Caco-2 (cell line): Measurements from ENCODE around the gene C6orf120. TPM values are rescaled to one million over a fixed set of nuclear protein-coding genes. Genes with fewer than 3 reads are reported as not detected.

Experiments
- BruUV-seq: library from RNA; stranded (reverse); fragments of 400-500 nt; replicated peaks from 2 replicates; lab custom pipeline; 2021; lab: Mats Ljungman, UMichigan
- CTCF ChIA-PET: fragments of 300-600 bp; sonication (Branson Sonifier 250); formaldehyde crosslinking; loops from one replicate; lab custom pipeline; 2022; ENCODE audit warnings: antibody characterized with exemption; lab: Charles Lee
- POLR2A ChIA-PET: fragments of 300-600 bp; sonication (Branson Sonifier 250); formaldehyde crosslinking; loops from one replicate; lab custom pipeline; 2022; ENCODE audit warnings: antibody characterized with exemption; lab: Charles Lee
- DNase-seq, 2 experiments: peaks; one replicate each; pipeline versions ENCODE4 v3.0.0 to v3.0.0-alpha.2; 2020 to 2022
- H3K27me3 ChIP-seq: replicated peaks from 2 replicates; pipeline ENCODE4 v1.6.0; 2011; ENCODE audit warnings: low read length; ENCODE audit not compliant: control insufficient read depth, insufficient read depth
- H3K36me3 ChIP-seq: 2 replicates; pipeline ENCODE4 v1.5.1; 2011; ENCODE audit warnings: low read length; ENCODE audit not compliant: control insufficient read depth, insufficient read depth
- H3K4me1 ChIP-seq: fragments of 250-450 bp; sonication (Bioruptor Pico); 2 replicates; pipeline ENCODE4 v1.5.1; 2020; ENCODE audit warnings: mild to moderate bottlenecking
- H3K4me3 ChIP-seq: 2 replicates; pipeline ENCODE4 v1.5.1; 2011; ENCODE audit warnings: low read depth, mild to moderate bottlenecking, control low read depth, low read length
- H3K9me3 ChIP-seq: fragments of 250-450 bp; sonication (Bioruptor Pico); 2 replicates; pipeline ENCODE4 v1.5.1; 2020; ENCODE audit warnings: mild to moderate bottlenecking, moderate library complexity
- H3K27ac Mint-ChIP-seq: one replicate; pipeline ENCODE4 v1.8.0; 2022; ENCODE audit warnings: mixed read lengths; ENCODE audit not compliant: unreplicated experiment
- H3K27me3 Mint-ChIP-seq: one replicate; pipeline ENCODE4 v1.8.0; 2022; ENCODE audit warnings: mixed read lengths; ENCODE audit not compliant: insufficient read depth, unreplicated experiment
- H3K36me3 Mint-ChIP-seq: one replicate; pipeline ENCODE4 v1.8.0; 2022; ENCODE audit warnings: mild to moderate bottlenecking, mixed read lengths; ENCODE audit not compliant: insufficient read depth, unreplicated experiment
- H3K4me1 Mint-ChIP-seq: one replicate; pipeline ENCODE4 v1.8.0; 2022; ENCODE audit warnings: low read depth, mixed read lengths; ENCODE audit not compliant: unreplicated experiment
- H3K4me3 Mint-ChIP-seq: one replicate; pipeline ENCODE4 v1.8.0; 2022; ENCODE audit warnings: mild to moderate bottlenecking, moderate library complexity, mixed read lengths; ENCODE audit not compliant: unreplicated experiment
- H3K9me3 Mint-ChIP-seq: one replicate; pipeline ENCODE4 v1.8.0; 2022; ENCODE audit warnings: mixed read lengths; ENCODE audit not compliant: unreplicated experiment
- intact Hi-C: fragments of 100-400 bp; cut with micrococcal nuclease; formaldehyde crosslinking; loops from one replicate; pipeline ENCODE4 v1.10.0; 2022; ENCODE audit not compliant: unreplicated experiment
- total RNA-seq: library from RNA; stranded (reverse); gene quantifications from 2 replicates; pipeline ENCODE4 v1.2.3, GENCODE V29; 2022
- TF ChIP-seq, protein P1 (sequence below), 2 experiments: fragments of 200-600 bp in 1 of 2; IDR thresholded peaks; 1 replicate in 1 of 2; 2 replicates in 1 of 2; pipeline versions ENCODE4 v1.5.1 to v1.8.0; 2011 to 2022; ENCODE audit warnings: antibody characterized with exemption in 1 of 2, control low read depth in 1 of 2, inconsistent platforms in 1 of 2, low read depth in 1 of 2, low read length in 1 of 2, mild to moderate bottlenecking in 1 of 2, moderate library complexity in 1 of 2; ENCODE audit not compliant: insufficient read depth in 1 of 2, severe bottlenecking in 1 of 2, unreplicated experiment in 1 of 2

Gene C6orf120
- total RNA-seq, 1 experiment from 2014 or later = 26.4 TPM

DNA sequence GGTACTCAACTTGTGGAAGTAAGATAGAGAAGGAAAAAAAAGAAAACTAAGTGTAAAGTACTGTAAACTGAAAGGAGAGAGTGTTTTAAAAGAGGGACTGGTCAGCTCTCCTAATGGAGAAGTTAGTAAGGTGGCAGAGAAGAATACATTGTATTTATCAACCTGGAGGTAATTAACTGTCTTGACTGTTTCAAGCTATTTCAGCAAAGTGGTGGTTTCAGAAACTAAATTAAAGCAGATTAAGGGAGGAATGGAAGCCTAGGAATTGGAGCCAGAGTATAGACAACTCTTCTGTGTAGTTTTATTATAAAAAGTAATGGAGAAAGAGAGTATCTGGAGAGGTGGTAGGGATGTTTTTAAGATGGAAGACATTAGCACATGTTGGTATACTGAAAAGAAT, 25.0 kb downstream of the C6orf120 start:
- peaks cover 10% of the 10 kb centered on the region for H3K4me1 ChIP-seq
- no peaks in the 10 kb centered on the region for H3K9me3 ChIP-seq
- POLR2A ChIA-PET = no interaction called here
- Mint-ChIP-seq H3K27ac (peak overlapping the region; percentile 83), H3K27me3 (no peaks in the 10 kb centered on the region), H3K36me3 (peaks cover 18% of the 10 kb centered on the region), H3K4me3 (no peak overlapping the region), H3K9me3 (no peaks in the 10 kb centered on the region), H3K4me1 (peaks cover 15% of the 10 kb centered on the region)
- TF ChIP-seq, protein P1, sequence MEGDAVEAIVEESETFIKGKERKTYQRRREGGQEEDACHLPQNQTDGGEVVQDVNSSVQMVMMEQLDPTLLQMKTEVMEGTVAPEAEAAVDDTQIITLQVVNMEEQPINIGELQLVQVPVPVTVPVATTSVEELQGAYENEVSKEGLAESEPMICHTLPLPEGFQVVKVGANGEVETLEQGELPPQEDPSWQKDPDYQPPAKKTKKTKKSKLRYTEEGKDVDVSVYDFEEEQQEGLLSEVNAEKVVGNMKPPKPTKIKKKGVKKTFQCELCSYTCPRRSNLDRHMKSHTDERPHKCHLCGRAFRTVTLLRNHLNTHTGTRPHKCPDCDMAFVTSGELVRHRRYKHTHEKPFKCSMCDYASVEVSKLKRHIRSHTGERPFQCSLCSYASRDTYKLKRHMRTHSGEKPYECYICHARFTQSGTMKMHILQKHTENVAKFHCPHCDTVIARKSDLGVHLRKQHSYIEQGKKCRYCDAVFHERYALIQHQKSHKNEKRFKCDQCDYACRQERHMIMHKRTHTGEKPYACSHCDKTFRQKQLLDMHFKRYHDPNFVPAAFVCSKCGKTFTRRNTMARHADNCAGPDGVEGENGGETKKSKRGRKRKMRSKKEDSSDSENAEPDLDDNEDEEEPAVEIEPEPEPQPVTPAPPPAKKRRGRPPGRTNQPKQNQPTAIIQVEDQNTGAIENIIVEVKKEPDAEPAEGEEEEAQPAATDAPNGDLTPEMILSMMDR (IDR thresholded peaks at IDR 0.05; ENCODE audit: insufficient read depth in 1 of 2, low read depth in 1 of 2, low read length in 1 of 2, severe bottlenecking in 1 of 2, unreplicated experiment in 1 of 2) = no peak
- intact Hi-C loops = no loop called here
- no peak for DNase-seq
- H3K36me3 ChIP-seq = no peaks in the 10 kb centered on the region
- H3K4me3 ChIP-seq = no peak overlapping the region
- no peaks in the 10 kb centered on the region for H3K27me3 ChIP-seq
- no TSS peak for BruUV-seq
- CTCF ChIA-PET = no interaction called here

DNA sequence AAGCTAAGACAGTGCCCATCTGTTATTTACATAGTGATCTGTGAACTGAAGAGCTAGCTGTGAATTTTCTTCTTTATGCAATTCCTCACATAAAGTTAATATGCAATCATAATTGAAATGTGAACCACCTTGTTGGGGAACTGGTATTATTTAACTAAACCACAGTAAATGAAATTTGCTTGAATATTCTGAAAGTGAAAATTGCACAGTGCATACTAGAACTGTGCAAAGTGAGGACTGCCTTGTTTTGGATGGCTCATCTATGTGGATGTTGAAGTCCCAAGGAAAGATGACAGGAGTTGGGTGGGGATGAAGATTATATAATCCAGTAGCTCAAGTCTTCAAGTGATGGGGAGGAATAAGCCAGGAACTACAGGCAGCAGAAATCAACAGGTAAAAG, 28.0 kb downstream of the C6orf120 start:
- TF ChIP-seq, protein P1 (IDR thresholded peaks at IDR 0.05; ENCODE audit: insufficient read depth in 1 of 2, low read depth in 1 of 2, low read length in 1 of 2, severe bottlenecking in 1 of 2, unreplicated experiment in 1 of 2) = no peak
- no TSS peak for BruUV-seq
- peaks cover under 1% of the 10 kb centered on the region for H3K27me3 Mint-ChIP-seq
- CTCF ChIA-PET = no interaction called here
- H3K27me3 ChIP-seq = no peaks in the 10 kb centered on the region
- H3K4me1 Mint-ChIP-seq = peaks cover 15% of the 10 kb centered on the region
- H3K36me3 Mint-ChIP-seq = peaks cover 4% of the 10 kb centered on the region
- H3K4me3 Mint-ChIP-seq = no peak overlapping the region
- no peak for DNase-seq
- H3K27ac Mint-ChIP-seq = no peak overlapping the region
- H3K4me3 ChIP-seq = no peak overlapping the region
- intact Hi-C loops = no loop called here
- H3K9me3 Mint-ChIP-seq = no peaks in the 10 kb centered on the region
- H3K9me3 ChIP-seq = no peaks in the 10 kb centered on the region
- peaks cover 6% of the 10 kb centered on the region for H3K4me1 ChIP-seq
- POLR2A ChIA-PET = no interaction called here
- H3K36me3 ChIP-seq = no peaks in the 10 kb centered on the region

DNA sequence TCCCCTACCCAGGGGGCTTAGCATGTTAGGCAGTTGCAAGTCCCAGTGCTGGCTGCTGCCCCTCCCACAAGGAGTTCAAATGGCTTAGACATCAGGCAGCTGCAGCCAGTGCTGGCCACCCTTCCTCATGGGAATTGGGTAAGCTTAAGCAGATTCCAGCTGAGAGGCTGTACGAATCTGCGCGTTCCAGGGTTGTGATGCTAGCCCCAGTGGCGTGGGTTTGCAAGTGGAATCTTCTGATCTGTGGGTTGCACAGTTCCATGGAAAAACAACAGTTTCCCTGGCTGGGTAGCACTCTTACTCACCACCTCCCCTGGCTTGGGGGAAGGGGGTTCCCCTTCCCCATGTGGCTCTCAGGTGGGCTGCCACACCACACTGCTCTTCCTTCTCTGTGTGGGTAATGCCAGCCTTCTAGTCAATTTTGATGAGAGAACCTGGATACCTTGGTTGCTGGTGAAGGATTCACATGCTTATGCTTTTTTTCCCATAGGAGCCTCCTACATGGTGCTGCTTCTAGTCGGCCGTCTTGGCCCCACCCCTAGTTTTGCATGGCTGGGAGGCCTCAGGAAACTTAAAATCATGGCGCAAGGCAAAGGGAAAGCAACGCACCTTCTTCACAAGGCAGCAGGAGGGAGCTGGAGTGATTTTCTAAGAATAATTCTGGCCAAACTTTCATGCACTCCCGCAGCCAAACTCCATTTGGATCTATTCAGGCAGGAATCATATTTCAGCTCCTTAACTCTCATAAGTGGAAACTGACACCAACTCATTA, 36.5 kb downstream of the C6orf120 start:
- no peak overlapping the region for H3K4me3 Mint-ChIP-seq
- H3K27me3 Mint-ChIP-seq = peaks cover 4% of the 10 kb centered on the region
- POLR2A ChIA-PET = no interaction called here
- no peaks in the 10 kb centered on the region for H3K9me3 Mint-ChIP-seq
- intact Hi-C loops = no loop called here
- Histone ChIP-seq H3K27me3 (no peaks in the 10 kb centered on the region), H3K36me3 (no peaks in the 10 kb centered on the region), H3K4me1 (no peaks in the 10 kb centered on the region), H3K9me3 (no peaks in the 10 kb centered on the region), H3K4me3 (no peak overlapping the region)
- TF ChIP-seq, protein P1 (IDR thresholded peaks at IDR 0.05; ENCODE audit: insufficient read depth in 1 of 2, low read depth in 1 of 2, low read length in 1 of 2, severe bottlenecking in 1 of 2, unreplicated experiment in 1 of 2) = no peak
- DNase-seq = no peak
- H3K4me1 Mint-ChIP-seq = no peaks in the 10 kb centered on the region
- CTCF ChIA-PET = no interaction called here
- BruUV-seq = no TSS peak
- no peak overlapping the region for H3K27ac Mint-ChIP-seq
- H3K36me3 Mint-ChIP-seq = no peaks in the 10 kb centered on the region
